Kidney (tissue), 14 donors: Measurements from ENCODE around the gene CAPN14. TPM values are rescaled to one million over a fixed set of nuclear protein-coding genes. Genes with fewer than 3 reads are reported as not detected.

Experiments
- DNase-seq, 5 donors: peaks; one replicate each; pipeline ENCODE4 v3.0.0-alpha.2; 2013 to 2020
- FAIRE-seq: peaks from 2 replicates; lab custom pipeline; 2012; peaks lifted over from hg19 to GRCh38; lab: Jason Lieb, UNC
- H3K27ac ChIP-seq, 2 donors: one replicate each; pipeline ENCODE4 v1.7.0; 2013; ENCODE audit warnings: low read depth in 2 of 2, low read length in 2 of 2, inconsistent platforms in 1 of 2
- H3K27me3 ChIP-seq: one replicate; pipeline ENCODE4 v1.7.1; 2013; ENCODE audit warnings: low read length, inconsistent platforms; ENCODE audit not compliant: control insufficient read depth, insufficient read depth
- H3K36me3 ChIP-seq, 3 donors: one replicate each; pipeline versions ENCODE4 v1.7.0 to v1.7.1; 2013; ENCODE audit warnings: low read length in 3 of 3, control low read depth in 1 of 3, inconsistent platforms in 1 of 3; ENCODE audit not compliant: insufficient read depth in 3 of 3, control insufficient read depth in 2 of 3
- H3K4me1 ChIP-seq, 3 donors: one replicate each; pipeline versions ENCODE4 v1.7.0 to v1.7.1; 2013; ENCODE audit warnings: low read length in 3 of 3, inconsistent platforms in 1 of 3, low read depth in 1 of 3; ENCODE audit not compliant: control insufficient read depth in 2 of 3, insufficient read depth in 2 of 3
- H3K4me3 ChIP-seq, 3 donors: one replicate each; pipeline versions ENCODE4 v1.7.0 to v1.8.1; 2013; ENCODE audit warnings: low read length in 3 of 3, control low read depth in 1 of 3, inconsistent platforms in 1 of 3
- H3K9ac ChIP-seq, 3 donors: one replicate each; pipeline versions ENCODE4 v1.7.0 to v1.7.1; 2013; ENCODE audit warnings: low read length in 3 of 3, control low read depth in 1 of 3, inconsistent platforms in 1 of 3
- H3K9me3 ChIP-seq, 3 donors: one replicate each; pipeline versions ENCODE4 v1.7.0 to v1.7.1; 2013; ENCODE audit warnings: low read length in 3 of 3, control low read depth in 1 of 3, inconsistent platforms in 1 of 3; ENCODE audit not compliant: control insufficient read depth in 2 of 3, insufficient read depth in 1 of 3
- CTCF ChIP-seq: IDR thresholded peaks from 3 replicates; pipeline ENCODE4 v1.5.1; 2012; ENCODE audit warnings: mild to moderate bottlenecking, moderate library complexity, borderline replicate concordance; ENCODE audit not compliant: insufficient read depth; ENCODE audit errors: extremely low read depth
- intact Hi-C: fragments of 100-400 bp; cut with DNase I; formaldehyde crosslinking; loops from one replicate; pipeline ENCODE4 v1.11.1; 2022
- polyA plus RNA-seq: library from polyadenylated mRNA; stranded (reverse); fragments of 350-450 nt; fragmentation: Illumina TruSeq; extraction: RNeasy Lipid Tissue Mini Kit (QIAGEN cat#74804); gene quantifications from one replicate; pipeline ENCODE4 v1.2.3, GENCODE V29; 2014; ENCODE audit warnings: low read depth, low replicate concordance; ENCODE audit not compliant: insufficient read depth
- total RNA-seq: library from RNA; stranded (reverse); fragmentation: NEBNext Ultra II Directional; extraction: Animal tissue kit (Norgen Biotek cat#: 25700); gene quantifications from one replicate; pipeline ENCODE4 v1.2.1, GENCODE V29; 2021
- donor health status: control.
- donor health status: control.
- donor health status: control.
- donor health status: control.
- donor health status: control.
- donor health status: DM: yes; HTN: yes; CAD: no.
- donor health status: Normal renal cell carcinoma (clear cell type).

Gene CAPN14
- total and polyA plus RNA-seq, 2 donors from 2014 or later, result 0.22 to 0.25 TPM

- H3K27me3 ChIP-seq, result no peaks in the 10 kb centered on the region
- no peaks in the 10 kb centered on the region for H3K4me1 ChIP-seq
- intact Hi-C loops, result no loop called here
- no peak for TF ChIP-seq CTCF
- no peaks in the 10 kb centered on the region for H3K9me3 ChIP-seq
- no peak overlapping the region for H3K9ac ChIP-seq
- H3K4me3 ChIP-seq, result no peak overlapping the region
- FAIRE-seq, result no peak
- H3K36me3 ChIP-seq, result peaks cover 0 to 10% (median 6%) of the 10 kb centered on the region in 3 donors
- no peak overlapping the region for H3K27ac ChIP-seq
- no peak for DNase-seq
Observed at GRCh38 chr2:31249009-31249690, 31.8 kb upstream of the CAPN14 start.

- no peaks in the 10 kb centered on the region for H3K4me1 ChIP-seq
- no peak for FAIRE-seq
- no peak overlapping the region for H3K27ac ChIP-seq
- intact Hi-C loops, result no loop called here
- peaks cover 0 to 10% (median 6%) of the 10 kb centered on the region in 3 donors for H3K36me3 ChIP-seq
- DNase-seq, result no peak
- no peaks in the 10 kb centered on the region for H3K27me3 ChIP-seq
- no peak overlapping the region for H3K9ac ChIP-seq
- no peak overlapping the region for H3K4me3 ChIP-seq
- TF ChIP-seq CTCF, result no peak
- no peaks in the 10 kb centered on the region for H3K9me3 ChIP-seq
Observed at GRCh38 chr2:31248139-31248538, 30.8 kb upstream of the CAPN14 start.

GRCh38 chr2:31247711-31248110 is 30.4 kb upstream of the CAPN14 start:
- no peaks in the 10 kb centered on the region for H3K27me3 ChIP-seq
- H3K4me1 ChIP-seq, result no peaks in the 10 kb centered on the region
- no peak overlapping the region for H3K4me3 ChIP-seq
- no peak for DNase-seq
- H3K36me3 ChIP-seq, result peaks cover 0 to 10% (median 6%) of the 10 kb centered on the region in 3 donors
- intact Hi-C loops, result no loop called here
- H3K9ac ChIP-seq, result no peak overlapping the region
- no peak for FAIRE-seq
- no peak overlapping the region for H3K27ac ChIP-seq
- no peak for TF ChIP-seq CTCF
- no peaks in the 10 kb centered on the region for H3K9me3 ChIP-seq
